KMS-11 (cell line): ENCODE data around the gene SPNS2.

Source experiments
- H2AFZ ChIP-seq: fragments of 200-600 bp; sonication (generic); 2 replicates; pipeline ENCODE4 v1.6.1; 2016; ENCODE audit warnings: antibody characterized with exemption, mixed run types, low read depth
- H3K27ac ChIP-seq: fragments of 200-600 bp; sonication (generic); 2 replicates; pipeline ENCODE4 v1.6.1; 2016; ENCODE audit warnings: mild to moderate bottlenecking, mixed run types
- H3K27me3 ChIP-seq: fragments of 200-600 bp; sonication (generic); 2 replicates; pipeline ENCODE4 v1.6.1; 2017; ENCODE audit warnings: mild to moderate bottlenecking, low read depth, mixed run types, moderate library complexity; ENCODE audit not compliant: insufficient read depth
- H3K36me3 ChIP-seq: fragments of 200-600 bp; sonication (generic); 2 replicates; pipeline ENCODE4 v1.6.1; 2017; ENCODE audit warnings: mild to moderate bottlenecking, mixed run types; ENCODE audit not compliant: insufficient read depth
- H3K4me1 ChIP-seq: fragments of 200-600 bp; sonication (generic); 2 replicates; pipeline ENCODE4 v1.6.1; 2016; ENCODE audit warnings: mild to moderate bottlenecking, low read depth, mixed run types; ENCODE audit not compliant: poor library complexity, severe bottlenecking
- H3K4me2 ChIP-seq: fragments of 200-600 bp; sonication (generic); 2 replicates; pipeline ENCODE4 v1.7.0; 2016; ENCODE audit warnings: mild to moderate bottlenecking, mixed run types
- H3K4me3 ChIP-seq: fragments of 200-600 bp; sonication (generic); IDR thresholded peaks from 2 replicates; pipeline ENCODE4 v1.6.1; 2017; ENCODE audit warnings: low read depth, low read length, mixed read lengths; ENCODE audit not compliant: insufficient read depth
- H3K79me2 ChIP-seq: fragments of 200-600 bp; sonication (generic); 2 replicates; pipeline ENCODE4 v1.6.1; 2016; ENCODE audit warnings: low read depth, mixed run types; ENCODE audit not compliant: insufficient read depth
- H3K9ac ChIP-seq: fragments of 200-600 bp; sonication (generic); 2 replicates; pipeline ENCODE4 v1.6.1; 2016; ENCODE audit warnings: mild to moderate bottlenecking, mixed run types
- H4K20me1 ChIP-seq: fragments of 200-600 bp; sonication (generic); 2 replicates; pipeline ENCODE4 v1.6.1; 2016; ENCODE audit warnings: mild to moderate bottlenecking, mixed run types; ENCODE audit not compliant: insufficient read depth
- CTCF ChIP-seq: fragments of 200-600 bp; sonication (generic); conservative IDR thresholded peaks from 2 replicates; pipeline ENCODE4 v1.6.1; 2017; ENCODE audit warnings: low read depth, mild to moderate bottlenecking, antibody characterized with exemption, low read length, moderate library complexity, mixed read lengths

SPNS2 gene

GRCh38 chr17:4525691-4526397 is 27.2 kb downstream of the SPNS2 start:
- no peaks in the 10 kb centered on the region for H3K36me3 ChIP-seq
- H3K27me3 ChIP-seq, result peaks cover 10% of the 10 kb centered on the region; the same call in 1 of the 2 replicates
- no peaks in the 10 kb centered on the region for H4K20me1 ChIP-seq
- H3K79me2 ChIP-seq, result no peaks in the 10 kb centered on the region
- no peak overlapping the region for H2AFZ ChIP-seq
- H3K4me2 ChIP-seq, result no peak overlapping the region
- no peak overlapping the region for H3K9ac ChIP-seq
- no peak for TF ChIP-seq CTCF
- H3K4me1 ChIP-seq, result no peaks in the 10 kb centered on the region
- no peak overlapping the region for H3K4me3 ChIP-seq
- no peak overlapping the region for H3K27ac ChIP-seq

GRCh38 chr17:4527134-4527533 is 28.5 kb downstream of the SPNS2 start:
- Histone ChIP-seq H3K4me1 (no peaks in the 10 kb centered on the region), H3K4me2 (no peak overlapping the region), H4K20me1 (no peaks in the 10 kb centered on the region), H3K4me3 (no peak overlapping the region), H3K27me3 (peaks cover 19% of the 10 kb centered on the region; the same call in 1 of the 2 replicates), H3K27ac (no peak overlapping the region), H2AFZ (no peak overlapping the region), H3K79me2 (no peaks in the 10 kb centered on the region), H3K36me3 (no peaks in the 10 kb centered on the region), H3K9ac (no peak overlapping the region)
- no peak for TF ChIP-seq CTCF

- Histone ChIP-seq H3K4me3 (no peak overlapping the region), H3K4me2 (no peak overlapping the region), H4K20me1 (no peaks in the 10 kb centered on the region), H3K79me2 (no peaks in the 10 kb centered on the region), H3K9ac (no peak overlapping the region), H3K4me1 (no peaks in the 10 kb centered on the region), H3K27ac (no peak overlapping the region), H3K27me3 (peaks cover 22% of the 10 kb centered on the region; the same call in 1 of the 2 replicates), H2AFZ (no peak overlapping the region), H3K36me3 (no peaks in the 10 kb centered on the region)
- no peak for TF ChIP-seq CTCF
Observed at GRCh38 chr17:4527566-4528125, 29.0 kb downstream of the SPNS2 start.

- Histone ChIP-seq H4K20me1 (no peaks in the 10 kb centered on the region), H3K4me3 (no peak overlapping the region), H3K27me3 (peaks cover 22% of the 10 kb centered on the region; the same call in 1 of the 2 replicates), H2AFZ (no peak overlapping the region), H3K36me3 (no peaks in the 10 kb centered on the region), H3K9ac (no peak overlapping the region), H3K79me2 (no peaks in the 10 kb centered on the region), H3K27ac (no peak overlapping the region), H3K4me2 (no peak overlapping the region), H3K4me1 (no peaks in the 10 kb centered on the region)
- TF ChIP-seq CTCF, result no peak
Observed at GRCh38 chr17:4529533-4530152, 31.0 kb downstream of the SPNS2 start.
